HTERT RPE-1 (cell line): ENCODE measurements around the gene MAZ.

Experiments
- in situ Hi-C: fragments of 300-500 bp; cut with MboI; formaldehyde crosslinking; loops from 4 replicates; pipeline ENCODE4 v1.14.3; 2020; ENCODE audit warnings: low sequenced_read_pairs

The MAZ gene

GRCh38 chr16:29852654-29853053 is 46.3 kb downstream of the MAZ start:
- in situ Hi-C loops, result no loop called here

- in situ Hi-C loops, result no loop called here
Observed at GRCh38 chr16:29854520-29855100, 48.3 kb downstream of the MAZ start.

GRCh38 chr16:29857133-29857760 is 50.9 kb downstream of the MAZ start:
- in situ Hi-C loops, result no loop called here

GRCh38 chr16:29858149-29858849 is 52.0 kb downstream of the MAZ start:
- in situ Hi-C loops, result no loop called here

GRCh38 chr16:29858974-29859373 is 52.6 kb downstream of the MAZ start:
- in situ Hi-C loops, result no loop called here

GRCh38 chr16:29860218-29860617 is 53.9 kb downstream of the MAZ start:
- in situ Hi-C loops, result no loop called here
